Stomach smooth muscle (tissue), 2 donors: Measurements from ENCODE around the gene CCDC90B.
A peak's percentile ranks its signal among the peaks of the same experiment; 100 is the strongest.
"Not testable (repeated sequence)": the region's sequence is repeated elsewhere in the genome, so short reads cannot be mapped to it uniquely, and the experiment has no call there.

Experiments used
- H3K27ac ChIP-seq: one replicate; pipeline ENCODE4 v1.7.0; 2013; ENCODE audit warnings: mild to moderate bottlenecking, low read length, inconsistent platforms
- H3K27me3 ChIP-seq, 2 donors: one replicate each; pipeline ENCODE4 v1.7.0; 2013; ENCODE audit warnings: low read length in 2 of 2; ENCODE audit not compliant: insufficient read depth in 2 of 2, control insufficient read depth in 1 of 2
- H3K36me3 ChIP-seq, 2 donors: one replicate each; pipeline ENCODE4 v1.7.0; 2013; ENCODE audit warnings: low read length in 2 of 2; ENCODE audit not compliant: control insufficient read depth in 2 of 2, insufficient read depth in 2 of 2
- H3K4me1 ChIP-seq: one replicate; pipeline ENCODE4 v1.7.0; 2013; ENCODE audit warnings: low read length; ENCODE audit not compliant: control insufficient read depth, insufficient read depth
- H3K4me3 ChIP-seq, 2 donors: one replicate each; pipeline ENCODE4 v1.7.0; 2013; ENCODE audit warnings: low read length in 2 of 2
- H3K9ac ChIP-seq, 2 donors: one replicate each; pipeline ENCODE4 v1.7.0; 2013; ENCODE audit warnings: low read length in 2 of 2, mild to moderate bottlenecking in 1 of 2
- H3K9me3 ChIP-seq, 2 donors: one replicate each; pipeline ENCODE4 v1.7.0; 2013; ENCODE audit warnings: low read length in 2 of 2; ENCODE audit not compliant: control insufficient read depth in 2 of 2
- donor health status: healthy.
- donor health status: Pancreatic carcinoma.

The CCDC90B gene

DNA sequence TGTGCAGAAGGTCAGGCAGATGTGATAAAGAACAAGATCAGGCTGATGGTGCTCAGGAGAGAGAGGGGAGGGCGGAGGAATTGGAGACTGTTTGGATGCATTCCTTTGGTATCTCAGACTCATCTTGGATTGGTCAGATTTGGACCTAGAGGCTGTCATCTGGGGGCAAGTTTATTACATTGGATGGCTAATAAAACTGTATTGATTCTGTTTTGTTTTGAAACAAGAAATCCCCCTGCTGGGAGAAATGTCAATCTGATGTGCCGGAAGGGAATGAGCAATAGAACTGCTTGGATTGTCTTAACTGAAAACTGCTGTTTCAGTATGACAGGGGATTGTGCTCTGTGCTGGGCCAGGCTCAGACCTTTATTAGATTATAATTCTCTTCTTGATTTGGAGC lies 25.5 kb upstream of the CCDC90B start:
- no peak overlapping the region for H3K9ac ChIP-seq
- no peak overlapping the region for H3K4me3 ChIP-seq
- H3K27me3 ChIP-seq = no peaks in the 10 kb centered on the region
- H3K36me3 ChIP-seq = no peaks in the 10 kb centered on the region
- no peak overlapping the region for H3K27ac ChIP-seq
- no peaks in the 10 kb centered on the region for H3K9me3 ChIP-seq
- H3K4me1 ChIP-seq = no peaks in the 10 kb centered on the region

DNA sequence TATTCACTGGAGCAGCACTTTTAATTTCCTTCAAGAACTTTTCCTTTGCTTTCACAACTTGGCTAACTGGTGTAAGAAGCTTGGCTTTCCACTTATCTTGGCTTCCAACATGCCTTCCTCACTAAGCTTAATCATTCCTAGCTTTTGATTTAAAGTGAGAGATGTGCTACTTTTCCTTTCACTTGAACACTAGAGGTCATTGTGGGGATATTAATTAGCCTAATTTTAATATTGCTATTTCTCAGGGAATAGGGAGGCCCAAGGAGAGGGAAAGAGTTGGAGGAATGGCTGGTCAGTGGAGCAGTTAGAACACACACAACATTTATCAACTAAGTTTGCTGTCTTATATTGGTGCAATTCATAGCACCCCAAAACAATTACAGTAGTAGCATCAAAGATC lies 24.6 kb upstream of the CCDC90B start:
- no peaks in the 10 kb centered on the region for H3K9me3 ChIP-seq
- no peaks in the 10 kb centered on the region for H3K27me3 ChIP-seq
- H3K36me3 ChIP-seq = no peaks in the 10 kb centered on the region
- no peak overlapping the region for H3K9ac ChIP-seq
- no peak overlapping the region for H3K27ac ChIP-seq
- H3K4me3 ChIP-seq = no peak overlapping the region
- no peaks in the 10 kb centered on the region for H3K4me1 ChIP-seq

DNA sequence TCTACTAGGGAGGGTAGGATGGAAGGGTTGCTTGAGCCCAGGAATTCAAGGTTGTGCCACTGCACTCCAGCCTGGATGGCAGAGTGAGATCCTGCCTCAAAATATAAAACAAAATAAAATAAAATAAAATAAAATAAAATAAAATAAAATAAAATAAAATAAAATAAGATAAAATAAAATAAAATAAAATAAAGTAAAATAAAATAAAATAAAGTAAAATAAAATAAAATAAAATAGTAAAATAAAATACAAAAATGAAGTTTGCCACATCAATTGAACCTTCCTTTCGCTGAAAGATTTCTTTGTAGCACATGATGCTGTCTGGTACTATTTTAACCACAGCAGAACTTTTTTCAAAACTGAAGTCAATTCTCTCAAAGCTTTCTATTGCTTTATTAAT lies 22.4 kb upstream of the CCDC90B start:
- H3K27ac ChIP-seq, H3K4me1 ChIP-seq, H3K27me3 ChIP-seq, H3K36me3 ChIP-seq, H3K9ac ChIP-seq, H3K4me3 ChIP-seq, H3K9me3 ChIP-seq: not testable (repeated sequence)

DNA sequence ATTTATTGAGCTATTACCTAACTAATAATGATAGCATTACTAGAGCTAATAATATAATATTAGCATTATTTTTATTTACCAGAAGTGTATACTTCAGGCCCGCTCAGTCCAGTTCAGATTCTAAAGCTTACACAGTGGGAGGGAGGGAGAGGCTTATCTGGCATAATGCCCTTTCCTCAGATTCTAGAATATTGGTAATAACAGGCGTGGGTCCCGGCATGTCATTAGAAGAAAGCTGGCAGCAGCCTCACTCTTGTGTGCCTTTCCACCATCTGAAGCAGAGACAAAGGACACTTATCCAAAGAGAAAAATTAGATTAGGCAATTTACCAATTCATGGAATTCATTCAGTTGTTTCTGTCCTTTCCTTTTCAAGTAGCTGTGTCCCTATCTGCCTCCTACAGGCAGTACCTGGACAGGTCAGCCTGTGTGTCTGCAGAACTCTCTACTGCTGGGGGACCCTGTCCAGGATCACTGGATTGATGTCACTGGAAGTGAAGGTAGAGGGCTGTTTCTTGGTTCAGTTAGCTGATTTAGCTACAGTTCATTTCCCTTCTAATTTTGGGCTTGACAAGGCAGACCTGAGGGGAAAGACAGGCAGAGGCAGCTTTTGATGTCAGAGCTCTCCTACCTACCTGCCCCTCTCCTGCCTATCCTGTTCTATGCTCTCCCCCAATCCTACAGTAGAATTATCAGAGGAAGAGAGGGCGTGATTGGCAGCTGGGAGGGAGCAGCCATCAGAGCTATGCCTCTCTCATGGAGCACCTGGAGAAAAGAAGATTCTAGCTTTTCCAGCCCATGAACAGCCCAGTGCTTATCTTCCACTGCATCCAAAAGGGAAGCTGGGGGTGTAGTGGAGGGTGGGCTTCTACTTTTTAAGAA lies 20.3 kb upstream of the CCDC90B start:
- Histone ChIP-seq H3K4me1 (no peaks in the 10 kb centered on the region), H3K4me3 (no peak overlapping the region), H3K9ac (no peak overlapping the region), H3K27me3 (no peaks in the 10 kb centered on the region), H3K27ac (no peak overlapping the region), H3K36me3 (no peaks in the 10 kb centered on the region), H3K9me3 (no peaks in the 10 kb centered on the region)

DNA sequence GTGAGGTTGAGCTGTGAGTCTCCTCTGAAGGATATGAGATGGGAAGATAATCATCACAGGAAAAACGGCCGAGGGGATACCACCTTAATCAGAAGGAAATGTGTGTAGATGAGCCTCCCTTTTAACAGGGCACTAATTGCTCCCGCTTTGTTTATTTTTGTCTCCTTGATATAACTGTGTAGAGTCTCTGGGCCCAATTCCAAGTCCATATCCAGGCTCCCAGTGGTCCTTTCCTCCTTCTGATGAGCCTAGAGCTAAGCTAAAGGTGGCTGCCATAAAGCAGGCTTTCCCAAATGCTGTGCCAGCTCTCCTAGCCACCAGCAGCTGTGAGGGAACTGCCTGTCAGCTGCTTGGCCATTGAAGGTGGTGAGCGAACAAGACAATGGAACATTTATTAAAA lies 17.1 kb upstream of the CCDC90B start:
- H3K4me1 ChIP-seq = no peaks in the 10 kb centered on the region
- H3K27ac ChIP-seq = no peak overlapping the region
- H3K9ac ChIP-seq = no peak overlapping the region
- no peaks in the 10 kb centered on the region for H3K36me3 ChIP-seq
- H3K4me3 ChIP-seq = no peak overlapping the region
- H3K27me3 ChIP-seq = no peaks in the 10 kb centered on the region
- H3K9me3 ChIP-seq = no peaks in the 10 kb centered on the region

DNA sequence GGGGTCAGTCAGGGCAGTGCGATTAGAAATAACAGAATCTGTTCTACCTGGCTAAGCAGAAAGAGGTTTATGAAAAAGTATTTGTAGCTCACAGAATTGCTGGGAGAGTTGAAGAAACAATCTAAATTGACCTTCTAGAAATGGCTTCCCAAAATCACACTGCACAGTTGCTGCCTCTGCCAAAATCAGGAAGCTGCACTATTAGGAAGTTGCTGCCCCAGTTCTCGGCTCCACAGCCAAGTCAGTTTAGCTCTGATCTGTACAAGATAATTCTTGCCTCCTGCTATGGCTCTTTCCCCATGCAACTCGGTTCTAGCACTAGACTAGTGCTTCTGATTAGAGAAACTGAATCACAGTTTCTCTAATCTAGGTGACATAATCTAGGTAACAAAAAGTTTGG lies 16.0 kb upstream of the CCDC90B start:
- H3K27me3 ChIP-seq = no peaks in the 10 kb centered on the region
- no peaks in the 10 kb centered on the region for H3K36me3 ChIP-seq
- no peak overlapping the region for H3K4me3 ChIP-seq
- no peaks in the 10 kb centered on the region for H3K9me3 ChIP-seq
- H3K4me1 ChIP-seq = no peaks in the 10 kb centered on the region
- no peak overlapping the region for H3K9ac ChIP-seq
- H3K27ac ChIP-seq = no peak overlapping the region

DNA sequence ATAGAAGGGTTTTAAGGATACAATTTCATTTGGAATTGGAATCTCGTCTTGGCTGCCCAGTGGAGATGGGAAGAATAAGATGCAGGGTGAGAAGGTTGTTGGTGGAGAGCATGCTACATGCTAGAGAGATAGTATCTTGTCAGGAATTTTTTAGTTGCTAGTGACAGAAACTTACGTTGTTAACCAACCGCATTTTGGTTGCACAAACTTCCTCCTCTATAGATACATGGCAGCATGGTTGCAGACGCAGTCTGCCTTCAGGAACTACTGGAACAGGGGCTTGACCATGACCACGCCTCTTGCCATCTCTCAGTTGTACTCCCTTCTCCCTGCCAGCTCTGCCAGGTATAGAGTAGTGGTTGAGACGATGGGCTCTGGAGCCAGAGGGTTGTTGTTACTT lies 13.5 kb upstream of the CCDC90B start:
- Histone ChIP-seq H3K4me3 (no peak overlapping the region), H3K9me3 (no peaks in the 10 kb centered on the region)

DNA sequence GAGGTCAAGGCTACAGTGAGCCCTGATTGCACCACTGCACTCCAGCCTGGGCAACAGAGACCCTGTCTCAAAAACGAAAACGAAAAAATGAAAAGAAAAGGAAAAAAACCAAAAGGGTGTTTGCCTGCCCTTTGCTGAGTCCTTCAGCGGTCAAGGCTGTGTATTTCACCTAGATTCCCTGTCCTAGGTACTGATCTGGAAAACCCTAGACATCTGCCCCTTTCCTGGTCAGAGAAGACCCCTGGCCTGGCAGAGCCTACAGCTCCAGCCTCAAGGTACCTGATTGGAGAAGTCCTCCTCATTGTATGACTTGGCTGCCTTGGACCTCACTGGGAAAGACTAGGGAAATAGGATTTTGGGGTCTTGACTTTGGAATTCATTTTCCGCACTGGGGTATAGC lies 8.0 kb upstream of the CCDC90B start:
- no peaks in the 10 kb centered on the region for H3K4me1 ChIP-seq
- no peaks in the 10 kb centered on the region for H3K36me3 ChIP-seq
- H3K27ac ChIP-seq = no peak overlapping the region
- H3K9me3 ChIP-seq = no peaks in the 10 kb centered on the region
- no peak overlapping the region for H3K4me3 ChIP-seq
- H3K9ac ChIP-seq = no peak overlapping the region
- H3K27me3 ChIP-seq = no peaks in the 10 kb centered on the region

More for the DNA sequence above, 13.5 kb upstream of the CCDC90B start:
- H3K4me1 ChIP-seq = no peaks in the 10 kb centered on the region
- H3K27ac ChIP-seq = no peak overlapping the region
- H3K9ac ChIP-seq = no peak overlapping the region
- H3K36me3 ChIP-seq = no peaks in the 10 kb centered on the region
- H3K27me3 ChIP-seq = no peaks in the 10 kb centered on the region

DNA sequence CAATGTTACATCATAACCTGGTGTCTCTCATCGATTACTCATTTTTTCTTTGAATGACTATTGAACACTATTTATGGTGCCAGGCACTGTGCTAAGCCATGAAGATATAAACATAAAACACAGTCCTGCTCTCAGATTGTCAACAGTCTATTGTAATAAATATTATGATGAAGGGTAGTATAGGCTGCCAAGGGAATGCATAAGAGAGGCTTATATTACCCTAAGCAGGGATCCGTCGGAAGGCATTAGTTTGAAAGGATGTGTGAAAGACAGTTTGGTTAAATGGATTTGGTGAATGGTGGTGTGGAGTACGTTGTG lies 7.2 kb upstream of the CCDC90B start:
- Histone ChIP-seq H3K4me3 (no peak overlapping the region), H3K9ac (no peak overlapping the region), H3K36me3 (no peaks in the 10 kb centered on the region), H3K27me3 (no peaks in the 10 kb centered on the region), H3K27ac (no peak overlapping the region), H3K4me1 (no peaks in the 10 kb centered on the region), H3K9me3 (no peaks in the 10 kb centered on the region)

DNA sequence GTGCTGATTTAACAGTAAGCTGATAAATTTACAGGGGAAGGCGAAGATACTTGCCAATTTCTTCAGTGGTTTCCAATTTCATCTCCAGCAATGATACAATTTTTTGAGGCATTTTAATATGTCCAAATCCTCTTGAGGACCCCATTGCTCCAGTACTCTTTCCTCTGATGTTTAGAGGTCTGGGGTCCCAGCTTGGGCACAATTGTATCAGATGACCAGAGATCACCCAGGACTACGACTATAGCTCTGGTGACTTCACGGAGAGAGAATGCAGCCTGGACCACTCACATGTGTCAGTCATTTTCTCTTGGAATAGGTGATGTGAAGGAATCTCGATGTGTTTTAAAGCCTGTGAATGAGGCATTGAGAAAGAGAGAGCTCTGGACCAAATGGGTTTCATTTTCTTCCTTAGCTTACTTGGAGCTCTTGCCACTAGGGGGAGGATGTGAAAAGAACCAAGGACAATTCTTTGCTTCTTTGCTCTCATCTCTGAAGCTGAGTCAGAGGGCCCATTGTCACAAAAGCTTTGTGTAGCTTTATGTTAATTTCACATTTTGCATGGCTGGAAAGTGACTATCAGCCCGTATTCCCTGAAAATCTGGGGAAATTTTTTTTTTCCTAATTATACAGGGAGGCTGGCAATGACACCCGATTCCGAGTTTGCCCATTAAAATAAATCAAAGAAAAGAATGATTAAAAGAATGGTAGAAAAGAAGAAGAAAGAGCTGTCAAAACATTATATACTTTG lies 6.7 kb upstream of the CCDC90B start:
- Histone ChIP-seq H3K9me3 (no peaks in the 10 kb centered on the region), H3K4me1 (no peaks in the 10 kb centered on the region), H3K36me3 (no peaks in the 10 kb centered on the region), H3K27me3 (no peaks in the 10 kb centered on the region), H3K4me3 (peak overlapping the region; percentile 27 to 54), H3K27ac (no peak overlapping the region), H3K9ac (peak overlapping the region in 1 of 2 donors; percentile 55)

DNA sequence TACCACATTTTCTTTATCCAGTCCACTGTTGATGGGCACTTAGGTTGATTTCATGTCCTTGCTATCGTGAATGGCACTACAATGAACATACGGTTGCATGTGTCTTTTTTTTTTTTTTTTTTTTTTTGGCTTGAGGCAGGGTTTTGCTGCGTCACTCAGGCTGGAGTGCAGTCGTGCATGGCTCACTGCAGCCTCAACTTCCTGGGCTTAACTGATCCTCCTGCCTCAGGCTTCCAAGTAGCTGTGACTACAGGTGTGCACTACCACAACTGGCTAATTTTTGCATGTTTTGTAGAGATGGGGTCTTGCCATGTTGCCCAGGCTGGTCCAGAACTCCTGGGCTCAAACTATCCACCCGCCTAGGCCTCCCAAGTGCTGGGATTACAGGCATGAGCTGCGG lies 1.5 kb upstream of the CCDC90B start:
- H3K4me1 ChIP-seq = peaks cover 6% of the 10 kb centered on the region
- H3K27me3 ChIP-seq = no peaks in the 10 kb centered on the region
- H3K9ac ChIP-seq = no peak overlapping the region
- H3K36me3 ChIP-seq = no peaks in the 10 kb centered on the region
- H3K27ac ChIP-seq = no peak overlapping the region
- no peaks in the 10 kb centered on the region for H3K9me3 ChIP-seq
- no peak overlapping the region for H3K4me3 ChIP-seq
